HG03064 (cell line): Measurements from ENCODE around the gene ARID3B.

ENCODE experiments used
- ATAC-seq: cut with Tn5 transposase; IDR thresholded peaks from one replicate; pipeline ENCODE4 v1.9.1; 2021; ENCODE audit warnings: low read depth; ENCODE audit not compliant: unreplicated experiment

ARID3B gene

GRCh38 chr15:74603026-74603788 is 62.2 kb downstream of the ARID3B start:
- ATAC-seq, result no peak

- ATAC-seq, result no peak
Measured at GRCh38 chr15:74603789-74604705, 63.0 kb downstream of the ARID3B start.

GRCh38 chr15:74604983-74605794 is 64.2 kb downstream of the ARID3B start:
- ATAC-seq, result no peak

- no peak for ATAC-seq
Measured at GRCh38 chr15:74605795-74606150, 64.8 kb downstream of the ARID3B start.

- ATAC-seq, result no peak
Measured at GRCh38 chr15:74608786-74609185, 67.8 kb downstream of the ARID3B start.

GRCh38 chr15:74609938-74610301 is 68.9 kb downstream of the ARID3B start:
- no peak for ATAC-seq

GRCh38 chr15:74610302-74610951 is 69.4 kb downstream of the ARID3B start:
- ATAC-seq, result no peak

GRCh38 chr15:74611341-74611740 is 70.3 kb downstream of the ARID3B start:
- no peak for ATAC-seq

GRCh38 chr15:74611834-74612233 is 70.8 kb downstream of the ARID3B start:
- ATAC-seq, result no peak

GRCh38 chr15:74612677-74613076 is 71.7 kb downstream of the ARID3B start:
- no peak for ATAC-seq

GRCh38 chr15:74613089-74613952 is 72.3 kb downstream of the ARID3B start:
- no peak for ATAC-seq

GRCh38 chr15:74613953-74614743 is 73.1 kb downstream of the ARID3B start:
- ATAC-seq, result no peak

GRCh38 chr15:74614744-74615507 is 73.9 kb downstream of the ARID3B start:
- ATAC-seq, result peak; percentile 41

GRCh38 chr15:74615508-74616365 is 74.7 kb downstream of the ARID3B start, which contains the start of gene CLK3:
CLK3 (plus strand) TSS chr15:74615836; CDS start chr15:74619197, 3,361 bp downstream.
- peak; percentile 65 for ATAC-seq

- no peak for ATAC-seq
Measured at GRCh38 chr15:74616366-74616939, 75.4 kb downstream of the ARID3B start.

- ATAC-seq, result no peak
Measured at GRCh38 chr15:74616996-74617395, 76.0 kb downstream of the ARID3B start.
